WERI-Rb-1 (cell line): ENCODE results near the gene STAT5B.

Experiments used
- DNase-seq: peaks from one replicate; pipeline ENCODE4 v3.0.0-alpha.2; 2020
- H3K27ac ChIP-seq: fragments of 250-450 bp; sonication (Bioruptor Pico); 2 replicates; pipeline ENCODE4 v1.5.1; 2020; ENCODE audit warnings: mild to moderate bottlenecking, moderate library complexity
- H3K27me3 ChIP-seq: fragments of 250-450 bp; sonication (Bioruptor Pico); 2 replicates; pipeline ENCODE4 v1.5.1; 2021; ENCODE audit warnings: mild to moderate bottlenecking, low read depth, moderate library complexity; ENCODE audit not compliant: insufficient read depth, severe bottlenecking
- H3K36me3 ChIP-seq: fragments of 250-450 bp; sonication (Bioruptor Pico); 2 replicates; pipeline ENCODE4 v1.5.1; 2020; ENCODE audit warnings: mild to moderate bottlenecking, moderate library complexity
- H3K4me3 ChIP-seq: 2 replicates; pipeline ENCODE4 v1.5.1; 2011; ENCODE audit warnings: low read depth, mild to moderate bottlenecking, control low read depth, low read length
- H3K9me3 ChIP-seq: fragments of 250-450 bp; sonication (Bioruptor Pico); 2 replicates; pipeline ENCODE4 v1.5.1; 2021; ENCODE audit warnings: mild to moderate bottlenecking, moderate library complexity; ENCODE audit not compliant: severe bottlenecking
- TF ChIP-seq, protein P1 (sequence below): IDR thresholded peaks from 2 replicates; pipeline ENCODE4 v1.5.1; 2011; ENCODE audit warnings: low read depth, mild to moderate bottlenecking, control low read depth, inconsistent platforms, low read length

STAT5B gene

GRCh38 chr17:42165751-42166150, 110.4 kb downstream of the STAT5B start:
- TF ChIP-seq, protein P1, sequence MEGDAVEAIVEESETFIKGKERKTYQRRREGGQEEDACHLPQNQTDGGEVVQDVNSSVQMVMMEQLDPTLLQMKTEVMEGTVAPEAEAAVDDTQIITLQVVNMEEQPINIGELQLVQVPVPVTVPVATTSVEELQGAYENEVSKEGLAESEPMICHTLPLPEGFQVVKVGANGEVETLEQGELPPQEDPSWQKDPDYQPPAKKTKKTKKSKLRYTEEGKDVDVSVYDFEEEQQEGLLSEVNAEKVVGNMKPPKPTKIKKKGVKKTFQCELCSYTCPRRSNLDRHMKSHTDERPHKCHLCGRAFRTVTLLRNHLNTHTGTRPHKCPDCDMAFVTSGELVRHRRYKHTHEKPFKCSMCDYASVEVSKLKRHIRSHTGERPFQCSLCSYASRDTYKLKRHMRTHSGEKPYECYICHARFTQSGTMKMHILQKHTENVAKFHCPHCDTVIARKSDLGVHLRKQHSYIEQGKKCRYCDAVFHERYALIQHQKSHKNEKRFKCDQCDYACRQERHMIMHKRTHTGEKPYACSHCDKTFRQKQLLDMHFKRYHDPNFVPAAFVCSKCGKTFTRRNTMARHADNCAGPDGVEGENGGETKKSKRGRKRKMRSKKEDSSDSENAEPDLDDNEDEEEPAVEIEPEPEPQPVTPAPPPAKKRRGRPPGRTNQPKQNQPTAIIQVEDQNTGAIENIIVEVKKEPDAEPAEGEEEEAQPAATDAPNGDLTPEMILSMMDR: no peak
- Histone ChIP-seq H3K27me3 (no peaks in the 10 kb centered on the region), H3K36me3 (no peaks in the 10 kb centered on the region; the same call in 1 of the 2 replicates), H3K4me3 (no peak overlapping the region), H3K27ac (no peak overlapping the region), H3K9me3 (no peaks in the 10 kb centered on the region)
- DNase-seq: no peak

GRCh38 chr17:42163696-42164407, 112.3 kb downstream of the STAT5B start:
- DNase-seq: no peak
- Histone ChIP-seq H3K27me3 (no peaks in the 10 kb centered on the region), H3K9me3 (no peaks in the 10 kb centered on the region), H3K4me3 (no peak overlapping the region), H3K36me3 (no peaks in the 10 kb centered on the region), H3K27ac (no peak overlapping the region)
- TF ChIP-seq, protein P1: no peak

DNA sequence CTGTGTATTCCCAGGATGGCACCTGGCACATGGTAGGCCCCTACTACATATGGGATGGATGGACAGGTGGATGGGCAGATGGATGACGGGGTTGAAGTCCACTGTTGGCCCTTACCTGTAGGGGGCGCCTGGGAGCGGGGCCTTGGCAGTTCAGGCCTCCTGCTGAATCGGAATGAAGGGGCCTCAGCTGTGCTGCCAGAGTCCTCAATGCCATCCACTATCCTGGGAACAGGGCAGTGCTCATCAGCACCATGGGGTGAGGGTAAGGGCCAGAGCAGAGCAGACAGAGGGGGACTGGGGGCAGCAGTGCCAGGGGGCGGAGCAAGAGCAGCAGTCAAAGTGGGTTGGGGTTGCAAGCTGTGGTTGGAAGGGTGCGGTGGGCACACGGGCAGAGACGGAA, 113.1 kb downstream of the STAT5B start:
- no peaks in the 10 kb centered on the region for H3K27me3 ChIP-seq
- no peak overlapping the region for H3K4me3 ChIP-seq
- H3K9me3 ChIP-seq: no peaks in the 10 kb centered on the region
- no peaks in the 10 kb centered on the region for H3K36me3 ChIP-seq
- DNase-seq: peak; percentile 68
- H3K27ac ChIP-seq: no peak overlapping the region
- TF ChIP-seq, protein P1: peak; percentile 85

- TF ChIP-seq, protein P1: no peak
- no peak overlapping the region for H3K27ac ChIP-seq
Observed at GRCh38 chr17:42160531-42160910, 115.7 kb downstream of the STAT5B start.

DNA sequence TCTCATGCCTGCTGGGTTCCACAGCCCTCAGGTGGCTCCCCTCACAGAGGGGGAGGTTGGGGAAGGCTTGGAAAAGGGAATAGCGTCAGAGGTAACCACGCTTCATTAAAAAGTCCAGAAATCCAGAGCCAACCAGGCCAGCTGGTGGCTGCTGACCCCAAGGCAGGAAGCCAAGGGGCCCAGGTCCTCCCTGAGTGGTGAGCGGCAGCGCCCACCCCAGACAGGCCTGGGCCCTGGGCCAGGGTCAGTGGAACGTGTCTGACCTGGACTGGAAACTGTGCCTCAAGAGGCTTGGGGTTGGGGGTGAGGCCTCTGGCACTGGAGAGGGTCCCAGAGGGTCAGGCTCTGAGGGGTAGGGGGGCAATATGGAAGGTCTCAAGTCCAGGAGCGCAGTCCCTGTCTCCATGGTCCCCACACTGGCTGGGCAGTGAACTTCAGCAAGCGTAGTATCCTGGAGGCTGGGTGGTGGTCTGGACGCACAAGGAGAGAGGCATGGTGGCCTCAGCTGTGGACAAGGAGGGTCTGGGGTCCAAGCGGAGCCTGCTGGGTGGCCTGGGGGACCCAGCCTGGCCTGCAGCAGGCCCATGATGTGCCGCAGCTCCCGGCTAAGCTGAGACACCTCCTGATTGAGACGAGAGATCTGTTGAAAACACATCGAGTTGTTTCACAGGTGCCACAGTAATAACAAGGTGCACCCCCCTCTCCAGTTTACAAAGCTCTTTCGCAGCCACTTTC, 116.2 kb downstream of the STAT5B start:
- H3K4me3 ChIP-seq: no peak overlapping the region
- peaks cover 4% of the 10 kb centered on the region for H3K9me3 ChIP-seq
- no peak for DNase-seq
- H3K27me3 ChIP-seq: no peaks in the 10 kb centered on the region
- no peak overlapping the region for H3K27ac ChIP-seq
- TF ChIP-seq, protein P1: no peak
- no peaks in the 10 kb centered on the region for H3K36me3 ChIP-seq

More at GRCh38 chr17:42160531-42160910, 115.7 kb downstream of the STAT5B start:
- Histone ChIP-seq H3K36me3 (no peaks in the 10 kb centered on the region), H3K9me3 (peaks cover 2% of the 10 kb centered on the region), H3K27me3 (no peaks in the 10 kb centered on the region), H3K4me3 (no peak overlapping the region)
- DNase-seq: no peak
